ENCODE measurements around the gene IQSEC1.

DNA sequence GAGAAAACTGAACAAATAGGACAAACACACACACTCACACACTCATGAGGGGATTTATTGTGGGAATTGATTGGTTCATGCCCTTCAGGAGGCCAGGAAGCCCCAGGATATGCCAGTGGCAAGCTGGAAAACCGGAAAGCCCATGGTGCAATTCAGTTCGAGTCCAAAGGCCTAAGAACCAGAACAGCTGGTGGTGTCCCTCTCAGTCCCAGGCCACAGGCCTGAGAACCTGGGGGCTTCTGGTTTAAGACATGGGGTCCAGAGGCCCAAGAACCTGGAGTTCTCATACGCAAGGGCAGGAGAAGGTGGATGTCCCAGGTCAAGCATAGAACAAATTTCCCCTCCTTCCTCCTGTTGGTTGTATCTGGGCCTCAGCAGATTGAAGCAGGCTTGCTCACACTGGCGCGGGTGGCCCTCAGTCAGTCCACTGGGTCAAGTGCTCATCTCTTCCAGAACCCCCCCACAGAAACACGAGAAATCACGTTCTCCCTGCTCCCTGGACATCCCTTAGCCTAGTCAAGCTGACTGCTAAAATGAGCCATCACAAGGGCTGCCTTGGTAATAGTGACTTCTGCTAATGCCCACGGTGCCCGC is 181.7 kb downstream of the IQSEC1 start:
- TF ChIP-seq POLR2A (IDR thresholded peaks at IDR 0.05; ENCODE audit: low read depth, low read length), result no peak
- no peak for TF ChIP-seq POLR2AphosphoS5 (IDR thresholded peaks at IDR 0.05; ENCODE audit: low read depth, low read length)

Data from GM12892 (cell line).